SU-DHL-6 (cell line): ENCODE measurements around the gene ARL8B.

Source experiments
- H2AFZ ChIP-seq: fragments of 200-600 bp; sonication (generic); 2 replicates; pipeline ENCODE4 v1.6.1; 2014; ENCODE audit warnings: low read depth, mild to moderate bottlenecking, moderate library complexity, mixed read lengths, antibody characterized with exemption, low read length; ENCODE audit not compliant: severe bottlenecking
- H3F3A ChIP-seq: fragments of 200-600 bp; shearing (Covaris generic); 2 replicates; pipeline ENCODE4 v1.6.0; 2016; ENCODE audit warnings: antibody characterized with exemption, mild to moderate bottlenecking; ENCODE audit not compliant: insufficient read depth
- H3K27ac ChIP-seq: fragments of 200-600 bp; sonication (generic); 2 replicates; pipeline ENCODE4 v1.5.1; 2016; ENCODE audit warnings: low read depth, mild to moderate bottlenecking, low read length, moderate library complexity, mixed read lengths
- H3K27me3 ChIP-seq: fragments of 200-600 bp; sonication (generic), shearing (Covaris generic); 2 replicates; pipeline ENCODE4 v1.6.0; 2014; ENCODE audit warnings: mild to moderate bottlenecking, low read length
- H3K36me3 ChIP-seq: fragments of 200-600 bp; sonication (generic); 2 replicates; pipeline ENCODE4 v1.6.1; 2014; ENCODE audit warnings: mild to moderate bottlenecking, low read length, mixed read lengths
- H3K4me2 ChIP-seq: fragments of 300-600, 200-600 bp; shearing (Covaris generic), sonication (generic); 2 replicates; pipeline ENCODE4 v1.6.0; 2014; ENCODE audit warnings: low read length, low read depth, mild to moderate bottlenecking; ENCODE audit not compliant: poor library complexity, severe bottlenecking
- H3K4me3 ChIP-seq: fragments of 200-600 bp; sonication (generic); 2 replicates; pipeline ENCODE4 v1.5.1; 2014; ENCODE audit warnings: antibody characterized with exemption, low read length, mild to moderate bottlenecking, mixed read lengths; ENCODE audit not compliant: insufficient read depth, poor library complexity, severe bottlenecking
- H3K79me2 ChIP-seq: fragments of 200-600 bp; sonication (generic); 2 replicates; pipeline ENCODE4 v1.6.1; 2014; ENCODE audit warnings: mild to moderate bottlenecking, low read length, moderate library complexity; ENCODE audit not compliant: insufficient read depth
- H3K9ac ChIP-seq: fragments of 200-600 bp; sonication (generic); 2 replicates; pipeline ENCODE4 v1.7.0; 2014; ENCODE audit warnings: mild to moderate bottlenecking, low read length
- H3K9me2 ChIP-seq: fragments of 200-600 bp; sonication (generic); replicated peaks from 2 replicates; pipeline ENCODE4 v1.6.1; 2014; ENCODE audit warnings: low read length; ENCODE audit not compliant: insufficient read depth
- H3K9me3 ChIP-seq: fragments of 200-600 bp; sonication (generic); 2 replicates; pipeline ENCODE4 v1.6.1; 2014; ENCODE audit warnings: low read length, mixed read lengths; ENCODE audit not compliant: insufficient read depth
- H4K20me1 ChIP-seq: fragments of 200-600 bp; sonication (generic); 2 replicates; pipeline ENCODE4 v1.6.1; 2014; ENCODE audit warnings: low read depth, mild to moderate bottlenecking, antibody characterized with exemption, low read length, moderate library complexity, mixed read lengths
- EZH2phosphoT487 ChIP-seq: fragments of 200-600 bp; sonication (generic), shearing (Covaris generic); conservative IDR thresholded peaks from 2 replicates; pipeline ENCODE4 v1.6.1; 2018; ENCODE audit warnings: mild to moderate bottlenecking, antibody characterized with exemption, low read length, moderate library complexity, mixed read lengths
- TF ChIP-seq, protein P1 (sequence below): fragments of 200-600 bp; sonication (generic); IDR thresholded peaks from one replicate; pipeline ENCODE4 v1.5.1; 2017; ENCODE audit warnings: antibody characterized with exemption, mild to moderate bottlenecking, low read length, moderate library complexity; ENCODE audit not compliant: insufficient read depth, poor library complexity, severe bottlenecking

The ARL8B gene

DNA sequence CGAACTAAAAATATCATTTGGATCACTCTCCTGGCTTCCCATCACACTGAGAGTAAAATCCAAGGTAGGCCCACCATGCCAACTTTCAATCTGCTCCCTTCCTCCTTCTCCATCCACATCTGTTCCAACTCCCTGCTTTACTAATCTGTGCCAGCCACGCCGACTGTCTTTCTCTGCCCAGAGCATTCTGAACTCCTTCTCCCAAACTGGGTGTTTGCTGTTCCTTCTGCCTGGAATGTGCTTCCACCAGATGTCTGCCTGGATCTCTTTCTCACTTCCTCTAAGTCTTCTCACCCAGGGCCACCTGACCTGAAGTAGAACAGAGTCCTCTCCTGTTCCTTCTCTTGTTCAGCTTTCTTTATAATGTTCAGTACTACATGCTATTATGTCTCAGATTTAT lies 5.6 kb upstream of the ARL8B start:
- no peaks in the 10 kb centered on the region for H3K9me2 ChIP-seq
- H3K9ac ChIP-seq: no peak overlapping the region
- no peak overlapping the region for H3K27ac ChIP-seq
- H3K27me3 ChIP-seq: no peaks in the 10 kb centered on the region
- TF ChIP-seq EZH2phosphoT487: no peak
- TF ChIP-seq, protein P1, sequence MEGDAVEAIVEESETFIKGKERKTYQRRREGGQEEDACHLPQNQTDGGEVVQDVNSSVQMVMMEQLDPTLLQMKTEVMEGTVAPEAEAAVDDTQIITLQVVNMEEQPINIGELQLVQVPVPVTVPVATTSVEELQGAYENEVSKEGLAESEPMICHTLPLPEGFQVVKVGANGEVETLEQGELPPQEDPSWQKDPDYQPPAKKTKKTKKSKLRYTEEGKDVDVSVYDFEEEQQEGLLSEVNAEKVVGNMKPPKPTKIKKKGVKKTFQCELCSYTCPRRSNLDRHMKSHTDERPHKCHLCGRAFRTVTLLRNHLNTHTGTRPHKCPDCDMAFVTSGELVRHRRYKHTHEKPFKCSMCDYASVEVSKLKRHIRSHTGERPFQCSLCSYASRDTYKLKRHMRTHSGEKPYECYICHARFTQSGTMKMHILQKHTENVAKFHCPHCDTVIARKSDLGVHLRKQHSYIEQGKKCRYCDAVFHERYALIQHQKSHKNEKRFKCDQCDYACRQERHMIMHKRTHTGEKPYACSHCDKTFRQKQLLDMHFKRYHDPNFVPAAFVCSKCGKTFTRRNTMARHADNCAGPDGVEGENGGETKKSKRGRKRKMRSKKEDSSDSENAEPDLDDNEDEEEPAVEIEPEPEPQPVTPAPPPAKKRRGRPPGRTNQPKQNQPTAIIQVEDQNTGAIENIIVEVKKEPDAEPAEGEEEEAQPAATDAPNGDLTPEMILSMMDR: no peak
- no peak overlapping the region for H3K4me3 ChIP-seq
- H3K4me2 ChIP-seq: no peak overlapping the region
- H3F3A ChIP-seq: no peaks in the 10 kb centered on the region
- H3K9me3 ChIP-seq: no peaks in the 10 kb centered on the region
- no peak overlapping the region for H2AFZ ChIP-seq
- H3K36me3 ChIP-seq: no peaks in the 10 kb centered on the region
- H3K79me2 ChIP-seq: no peaks in the 10 kb centered on the region
- H4K20me1 ChIP-seq: no peaks in the 10 kb centered on the region

DNA sequence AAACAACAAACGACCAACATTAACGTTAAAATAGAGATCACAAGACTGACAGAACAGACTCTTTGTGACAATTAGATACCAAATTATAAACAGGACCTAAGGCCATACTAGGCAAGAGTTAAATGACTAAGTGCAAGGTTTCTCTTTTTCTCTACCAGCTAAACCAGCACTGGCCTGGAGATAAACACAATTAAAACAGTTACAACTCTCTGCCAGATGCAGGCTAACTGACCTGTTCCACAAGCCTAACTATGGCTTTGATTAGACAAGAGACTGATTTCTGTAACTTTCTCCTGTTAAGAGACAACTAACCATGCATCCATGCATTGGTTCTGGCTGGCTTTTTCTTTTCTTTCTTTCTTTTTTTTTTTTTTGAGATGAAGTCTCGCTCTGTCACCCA lies 1.6 kb upstream of the ARL8B start:
- Histone ChIP-seq H4K20me1 (peaks cover 12% of the 10 kb centered on the region; the same call in 1 of the 2 replicates), H3K79me2 (peaks cover 34% of the 10 kb centered on the region), H3K9ac (no peak overlapping the region), H2AFZ (no peak overlapping the region), H3K36me3 (no peaks in the 10 kb centered on the region), H3K27ac (no peak overlapping the region), H3K27me3 (no peaks in the 10 kb centered on the region), H3K9me3 (no peaks in the 10 kb centered on the region), H3K4me3 (no peak overlapping the region), H3K9me2 (no peaks in the 10 kb centered on the region), H3K4me2 (no peak overlapping the region), H3F3A (no peaks in the 10 kb centered on the region)
- TF ChIP-seq, protein P1: no peak

DNA sequence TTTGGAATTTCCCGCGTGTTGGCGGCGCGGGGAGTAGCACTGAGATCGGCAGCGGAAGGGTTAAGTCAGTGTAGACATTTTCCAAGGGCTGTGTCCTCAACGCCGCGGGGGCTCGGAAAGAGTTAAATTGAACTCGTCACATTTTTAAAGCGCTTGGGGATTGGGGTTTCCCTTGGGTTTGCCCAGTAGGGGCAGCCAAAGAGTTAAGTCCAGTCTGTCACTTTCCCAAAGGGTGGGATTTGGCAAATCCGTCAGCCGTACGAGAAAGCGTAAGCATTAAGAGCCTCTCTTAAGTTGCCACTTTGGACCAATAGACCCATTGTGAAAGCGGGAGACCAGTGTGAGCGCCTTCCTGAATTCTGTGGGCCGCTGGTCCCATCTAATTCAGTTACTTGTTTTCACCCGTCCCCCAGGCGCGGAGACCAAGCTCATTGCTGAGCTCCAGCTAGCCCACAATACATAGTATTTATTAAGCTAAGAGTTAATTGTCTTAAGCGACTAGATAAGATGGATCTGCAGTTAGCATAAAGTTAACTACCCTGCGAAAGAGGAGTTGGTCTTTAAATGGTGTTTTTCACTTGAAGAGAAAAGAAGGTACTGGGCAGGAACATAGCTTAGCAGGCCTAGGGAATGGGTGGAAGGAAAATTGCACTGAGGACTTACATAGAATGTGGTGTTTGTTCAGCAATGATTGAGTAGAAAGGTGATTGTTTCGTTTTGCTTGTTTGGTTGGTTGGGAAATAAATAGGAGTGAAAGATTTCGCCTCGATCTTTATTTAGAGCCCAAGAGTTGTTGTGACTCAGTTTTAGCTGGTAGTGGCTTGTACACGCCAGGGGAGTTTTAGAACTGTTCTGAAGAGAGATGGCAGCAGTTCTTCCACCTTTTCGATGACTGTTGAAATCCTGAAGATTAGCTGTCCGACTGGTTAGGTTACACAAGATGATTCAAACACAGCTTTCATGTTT lies 932 bp downstream of the ARL8B start:
- Histone ChIP-seq H3K9me2 (no peaks in the 10 kb centered on the region), H3K4me3 (peak overlapping the region; percentile 98), H3K27me3 (no peaks in the 10 kb centered on the region), H3K27ac (peak overlapping the region; percentile 38), H3K9ac (peak overlapping the region; percentile 87), H2AFZ (peak overlapping the region; percentile 29), H3K9me3 (no peaks in the 10 kb centered on the region), H3K4me2 (peak overlapping the region; percentile 84), H3K36me3 (no peaks in the 10 kb centered on the region), H3F3A (0 out of 2 replicates have a peak, but pooled peaks cover 2% of the 10 kb centered on the region), H4K20me1 (peaks cover 26% of the 10 kb centered on the region; the same call in 1 of the 2 replicates), H3K79me2 (peaks cover 59% of the 10 kb centered on the region)
- TF ChIP-seq, protein P1: no peak
- TF ChIP-seq EZH2phosphoT487: no peak
